ENCODE results near the gene TEX10.

Gene TEX10

GRCh38 chr9:100281676-100282387, 70.9 kb downstream of the TEX10 start:
- no peak for FAIRE-seq

GRCh38 chr9:100281066-100281465, 71.7 kb downstream of the TEX10 start:
- no peak for FAIRE-seq

DNA sequence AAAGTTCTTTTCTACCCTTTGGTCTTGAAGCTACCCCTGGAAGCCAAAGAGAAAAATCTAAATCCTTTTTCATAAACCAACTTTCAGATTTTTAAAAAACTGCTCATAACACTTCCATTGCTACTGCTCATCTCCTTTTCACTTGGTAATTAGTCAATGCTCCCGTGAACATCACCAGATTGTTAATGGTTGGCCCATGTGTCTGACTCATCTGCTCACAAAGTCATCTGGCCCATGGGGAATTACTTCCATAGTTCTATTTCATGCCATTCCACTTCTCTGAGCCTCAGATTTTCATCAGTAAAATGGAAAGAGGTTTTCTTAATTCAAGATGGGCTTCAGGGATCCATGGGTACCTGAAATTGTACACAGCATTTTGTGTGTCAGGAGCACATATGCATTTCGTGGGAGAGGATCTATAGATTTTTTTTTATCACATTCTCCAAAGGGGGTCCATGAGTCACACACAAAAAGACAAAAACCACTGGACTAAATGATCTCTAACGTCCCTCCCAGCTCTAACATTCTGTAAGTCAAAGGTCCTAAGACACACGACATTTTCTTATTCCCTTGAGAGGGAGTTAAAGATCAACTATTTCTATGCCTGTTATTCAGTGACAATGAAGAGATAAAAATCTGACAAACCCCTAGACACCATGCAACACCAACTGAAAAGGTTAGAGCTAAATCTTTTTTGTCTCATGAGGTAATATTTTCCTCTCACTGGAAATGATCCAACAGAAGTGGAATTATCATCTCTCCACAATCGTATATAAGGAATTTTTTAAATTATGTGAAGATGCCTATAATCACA, 75.4 kb downstream of the TEX10 start:
- FAIRE-seq, result no peak

- FAIRE-seq, result no peak
Measured at GRCh38 chr9:100269656-100270055, 83.1 kb downstream of the TEX10 start.

DNA sequence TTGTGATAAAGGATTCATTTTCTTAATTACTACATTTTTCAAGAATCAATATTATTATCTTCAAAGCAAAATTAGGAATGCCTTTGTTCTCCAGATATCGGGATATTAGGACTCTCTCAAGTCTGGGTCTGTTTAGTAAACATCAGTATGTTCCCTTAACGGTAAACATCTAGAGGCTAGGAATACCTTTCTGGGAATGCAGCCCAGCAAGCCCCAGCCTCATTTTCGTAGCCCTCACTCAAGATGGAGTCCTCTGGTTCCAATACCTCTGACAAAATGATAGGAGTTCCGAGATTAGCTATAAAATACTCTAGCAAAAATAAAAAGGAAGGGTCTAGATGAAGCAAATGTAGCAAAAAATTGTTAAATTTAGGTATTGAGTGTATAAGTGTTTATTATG, 84.5 kb downstream of the TEX10 start:
- FAIRE-seq, result no peak

DNA sequence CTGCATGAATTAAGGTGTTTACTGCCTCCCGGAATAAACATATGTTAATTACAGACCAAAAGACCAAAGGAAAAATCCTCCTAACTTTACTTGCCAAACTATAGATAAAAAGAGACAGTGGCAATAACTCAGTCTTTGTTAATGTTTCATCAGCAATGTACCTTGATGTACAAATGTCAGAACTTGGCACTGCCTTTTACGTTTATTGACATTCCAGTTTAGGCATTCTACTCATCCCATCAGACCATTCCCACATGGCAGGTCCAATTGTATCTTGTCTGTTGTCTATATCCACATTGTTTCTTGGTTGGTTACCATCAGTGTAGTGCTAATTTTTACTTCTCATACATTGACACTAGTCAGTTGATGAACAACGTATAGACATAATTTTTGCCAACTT, 85.5 kb downstream of the TEX10 start:
- no peak for FAIRE-seq
